Smooth muscle cell (in vitro differentiated cells): ENCODE measurements around the gene NOA1. TPM values are rescaled to one million over a fixed set of nuclear protein-coding genes. Genes with fewer than 3 reads are reported as not detected.

Experiments
- DNase-seq: peaks from one replicate; lab custom pipeline; 2025; ENCODE audit not compliant: unreplicated experiment; lab: John Stamatoyannopoulos, UW
- H2AFZ ChIP-seq: fragments of 200-600 bp; sonication (generic); 2 replicates; pipeline ENCODE4 v1.6.0; 2016; ENCODE audit warnings: antibody characterized with exemption, low read depth, mild to moderate bottlenecking
- H3F3A ChIP-seq: fragments of 200-600 bp; sonication (generic); 2 replicates; pipeline ENCODE4 v1.6.0; 2017; ENCODE audit warnings: antibody characterized with exemption, low read depth
- H3K27ac ChIP-seq: fragments of 200-600 bp; sonication (generic); 2 replicates; pipeline ENCODE4 v1.5.1; 2016; ENCODE audit warnings: low read depth, mild to moderate bottlenecking
- H3K27me3 ChIP-seq: fragments of 200-600 bp; sonication (generic); 2 replicates; pipeline ENCODE4 v1.6.1; 2016; ENCODE audit warnings: low read depth, mild to moderate bottlenecking
- H3K36me3 ChIP-seq: fragments of 200-600 bp; sonication (generic); 2 replicates; pipeline ENCODE4 v1.5.1; 2016; ENCODE audit warnings: low read depth
- H3K4me1 ChIP-seq: fragments of 200-600 bp; sonication (generic); 2 replicates; pipeline ENCODE4 v1.5.1; 2016; ENCODE audit warnings: low read depth
- H3K4me2 ChIP-seq: fragments of 200-600 bp; sonication (generic); 2 replicates; pipeline ENCODE4 v1.6.0; 2016; ENCODE audit warnings: mild to moderate bottlenecking
- H3K4me3 ChIP-seq: fragments of 200-600 bp; sonication (generic); 2 replicates; pipeline ENCODE4 v1.5.1; 2016; ENCODE audit warnings: mild to moderate bottlenecking
- H3K79me2 ChIP-seq: fragments of 200-600 bp; sonication (generic); 2 replicates; pipeline ENCODE4 v1.6.0; 2016; ENCODE audit warnings: low read depth, mild to moderate bottlenecking
- H3K9ac ChIP-seq: fragments of 200-600 bp; sonication (generic); 2 replicates; pipeline ENCODE4 v1.6.0; 2016; ENCODE audit warnings: low read depth
- H3K9me3 ChIP-seq: fragments of 200-600 bp; sonication (generic); replicated peaks from 2 replicates; pipeline ENCODE4 v1.5.1; 2016; ENCODE audit warnings: low read depth
- H4K20me1 ChIP-seq: fragments of 200-600 bp; sonication (generic); 2 replicates; pipeline ENCODE4 v1.6.0; 2016; ENCODE audit warnings: low read depth
- CTCF ChIP-seq: fragments of 200-600 bp; sonication (generic); IDR thresholded peaks from 2 replicates; pipeline ENCODE4 v1.5.1; 2017; ENCODE audit warnings: borderline replicate concordance, mild to moderate bottlenecking, antibody characterized with exemption; ENCODE audit not compliant: insufficient read depth, poor library complexity, severe bottlenecking
- WGBS: methylation state at CpG from one replicate; pipeline ENCODE4 v1.1.7; 2016; ENCODE audit warnings: low lambda C conversion rate; 5-methylcytosine and 5-hydroxymethylcytosine counted together
- polyA plus RNA-seq: library from polyadenylated mRNA; unstranded; fragments of >200 nt; fragmentation: Nextera tagmentation; extraction: Ambion mirVana; gene quantifications from 2 replicates; pipeline ENCODE4 v1.2.1, GENCODE V29; 2016
- total RNA-seq: library from RNA; depleted of rRNA; stranded (reverse); fragments of >200 nt; gene quantifications from 2 replicates; pipeline ENCODE4 v1.2.3, GENCODE V29; 2014

Gene NOA1
- total and polyA plus RNA-seq, 2 experiments from 2014 or later: 7.0 to 11.7 TPM

GRCh38 chr4:57018980-57019379 is 41.6 kb upstream of the NOA1 start:
- TF ChIP-seq CTCF: peak; percentile 18
- DNase-seq: no peak
- Histone ChIP-seq H3K27ac (peak overlapping the region; percentile 93), H3K4me3 (no peak overlapping the region), H3K79me2 (peaks cover 3% of the 10 kb centered on the region), H3K27me3 (no peaks in the 10 kb centered on the region), H3K9me3 (no peaks in the 10 kb centered on the region), H2AFZ (no peak overlapping the region), H3K9ac (no peak overlapping the region), H4K20me1 (no peaks in the 10 kb centered on the region), H3K4me1 (no peaks in the 10 kb centered on the region), H3K36me3 (peaks cover 10% of the 10 kb centered on the region), H3K4me2 (no peak overlapping the region), H3F3A (peaks cover 35% of the 10 kb centered on the region)

DNA sequence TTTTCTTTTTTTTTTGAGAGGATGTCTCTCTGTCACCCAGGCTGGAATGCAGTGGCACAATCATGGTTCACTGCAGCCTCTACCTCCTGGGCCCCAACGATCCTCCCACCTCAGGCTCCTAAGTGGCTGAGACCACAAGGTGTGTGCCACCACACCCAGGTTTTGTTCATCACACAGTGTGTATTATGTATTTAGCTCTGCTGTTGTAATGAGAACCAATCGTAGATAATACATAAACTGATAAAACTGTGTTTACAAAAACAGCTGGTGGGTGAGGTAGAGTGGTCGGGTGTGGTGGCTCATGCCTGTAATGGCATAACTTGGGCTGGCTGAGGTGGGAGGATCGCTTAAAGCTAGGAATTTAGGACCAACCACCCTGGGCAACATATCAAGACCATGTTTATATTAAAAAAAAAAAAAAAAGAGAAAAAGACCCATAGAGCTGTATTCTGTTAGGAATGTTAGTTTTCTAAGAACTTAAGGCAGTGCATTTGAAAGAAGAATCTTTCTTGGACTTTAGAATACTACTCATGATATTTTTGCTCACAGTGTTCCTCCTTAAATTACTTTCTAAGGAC is 36.2 kb upstream of the NOA1 start:
- Histone ChIP-seq H3K36me3 (peaks cover 24% of the 10 kb centered on the region), H3K4me3 (no peak overlapping the region), H3K27me3 (no peaks in the 10 kb centered on the region), H3K4me1 (no peaks in the 10 kb centered on the region), H3K4me2 (no peak overlapping the region), H4K20me1 (no peaks in the 10 kb centered on the region), H3F3A (peaks cover 15% of the 10 kb centered on the region), H3K9ac (no peak overlapping the region), H3K27ac (no peak overlapping the region), H3K9me3 (no peaks in the 10 kb centered on the region), H2AFZ (no peak overlapping the region), H3K79me2 (peaks cover 2% of the 10 kb centered on the region)
- 87% methylated on average over 4 of the region's 4 CpGs for WGBS
- no peak for TF ChIP-seq CTCF
- no peak for DNase-seq

DNA sequence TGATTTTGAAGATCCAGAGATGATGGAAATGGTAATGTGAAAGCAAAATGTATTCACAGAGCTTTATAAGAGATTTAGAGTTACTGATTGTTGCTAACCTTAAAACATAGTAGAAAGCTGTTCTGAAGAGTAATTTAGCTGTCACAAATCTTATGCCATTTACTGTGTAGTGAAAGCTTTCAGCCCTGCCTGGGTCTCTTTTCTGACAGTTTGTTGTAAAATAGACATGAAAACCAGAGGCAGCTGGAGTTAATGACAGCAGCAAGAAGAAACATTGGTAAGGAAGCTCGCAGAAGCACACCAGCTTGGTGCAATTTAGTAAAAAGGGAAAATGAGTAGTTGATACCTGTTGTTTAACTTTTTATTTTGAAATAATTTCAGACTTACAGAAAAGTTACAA is 22.3 kb upstream of the NOA1 start:
- peaks cover 36% of the 10 kb centered on the region for H4K20me1 ChIP-seq
- no peaks in the 10 kb centered on the region for H3K27me3 ChIP-seq
- H3K9ac ChIP-seq: no peak overlapping the region
- H3K9me3 ChIP-seq: no peaks in the 10 kb centered on the region
- TF ChIP-seq CTCF: no peak
- no peaks in the 10 kb centered on the region for H3K4me1 ChIP-seq
- no peak overlapping the region for H3K27ac ChIP-seq
- H3K36me3 ChIP-seq: peaks cover 29% of the 10 kb centered on the region
- WGBS: 89% methylated on average over 1 of the region's 1 CpG
- H3F3A ChIP-seq: no peaks in the 10 kb centered on the region
- peaks cover 16% of the 10 kb centered on the region for H3K79me2 ChIP-seq
- H2AFZ ChIP-seq: no peak overlapping the region
- DNase-seq: no peak
- no peak overlapping the region for H3K4me3 ChIP-seq
- H3K4me2 ChIP-seq: no peak overlapping the region

- 98% methylated on average over 7 of the region's 7 CpGs for WGBS
- Histone ChIP-seq H3K9ac (no peak overlapping the region), H3K4me1 (no peaks in the 10 kb centered on the region), H3K27me3 (no peaks in the 10 kb centered on the region), H3K27ac (no peak overlapping the region), H3K36me3 (peaks cover 12% of the 10 kb centered on the region), H2AFZ (no peak overlapping the region), H3K4me3 (no peak overlapping the region), H3K4me2 (no peak overlapping the region), H3K9me3 (no peaks in the 10 kb centered on the region), H4K20me1 (peaks cover 67% of the 10 kb centered on the region), H3K79me2 (peaks cover 32% of the 10 kb centered on the region), H3F3A (no peaks in the 10 kb centered on the region)
- TF ChIP-seq CTCF: no peak
- no peak for DNase-seq
Measured at GRCh38 chr4:56995525-56995924, 18.1 kb upstream of the NOA1 start.
